HG03442 (cell line): Measurements from ENCODE around the gene SLC22A3.
"Not testable (repeated sequence)": the region's sequence is repeated elsewhere in the genome, so short reads cannot be mapped to it uniquely, and the experiment has no call there.

ENCODE experiments used
- ATAC-seq: cut with Tn5 transposase; IDR thresholded peaks from one replicate; pipeline ENCODE4 v1.9.1; 2021; ENCODE audit warnings: mild to moderate bottlenecking, moderate library complexity; ENCODE audit not compliant: unreplicated experiment

Gene SLC22A3

GRCh38 chr6:160348223-160349019 lies at the start of gene SLC22A3:
Gene SLC22A3, plus strand, starts transcription at chr6:160348378. Its CDS starts 42 bp downstream, at chr6:160348420.
- ATAC-seq: no peak

GRCh38 chr6:160299559-160299958 lies 48.6 kb upstream of the SLC22A3 start:
- no peak for ATAC-seq

- no peak for ATAC-seq
Measured at GRCh38 chr6:160300076-160300695, 48.0 kb upstream of the SLC22A3 start.

GRCh38 chr6:160301339-160301738 lies 46.8 kb upstream of the SLC22A3 start:
- no peak for ATAC-seq

- ATAC-seq: not testable (repeated sequence)
Measured at GRCh38 chr6:160302431-160303082, 45.6 kb upstream of the SLC22A3 start.

GRCh38 chr6:160303806-160304205 lies 44.4 kb upstream of the SLC22A3 start:
- no peak for ATAC-seq

- ATAC-seq: no peak
Measured at GRCh38 chr6:160305926-160306713, 42.1 kb upstream of the SLC22A3 start.

- no peak for ATAC-seq
Measured at GRCh38 chr6:160309718-160310117, 38.5 kb upstream of the SLC22A3 start.

- ATAC-seq: no peak
Measured at GRCh38 chr6:160312900-160313299, 35.3 kb upstream of the SLC22A3 start.

- ATAC-seq: no peak
Measured at GRCh38 chr6:160315310-160315709, 32.9 kb upstream of the SLC22A3 start.

GRCh38 chr6:160316261-160316660 lies 31.9 kb upstream of the SLC22A3 start:
- no peak for ATAC-seq

GRCh38 chr6:160319246-160319645 lies 28.9 kb upstream of the SLC22A3 start:
- ATAC-seq: no peak

GRCh38 chr6:160321729-160322505 lies 26.3 kb upstream of the SLC22A3 start:
- no peak for ATAC-seq

- no peak for ATAC-seq
Measured at GRCh38 chr6:160327981-160328380, 20.2 kb upstream of the SLC22A3 start.

GRCh38 chr6:160328447-160328846 lies 19.7 kb upstream of the SLC22A3 start:
- ATAC-seq: no peak

- ATAC-seq: no peak
Measured at GRCh38 chr6:160329188-160329587, 19.0 kb upstream of the SLC22A3 start.

- no peak for ATAC-seq
Measured at GRCh38 chr6:160330619-160331018, 17.6 kb upstream of the SLC22A3 start.

- no peak for ATAC-seq
Measured at GRCh38 chr6:160331204-160331603, 17.0 kb upstream of the SLC22A3 start.

- no peak for ATAC-seq
Measured at GRCh38 chr6:160331753-160332152, 16.4 kb upstream of the SLC22A3 start.

GRCh38 chr6:160333101-160333500 lies 15.1 kb upstream of the SLC22A3 start:
- ATAC-seq: no peak
